PFSK-1 (cell line): Measurements from ENCODE around the gene OBI1.

Experiments used
- FOXP2 ChIP-seq: optimal IDR thresholded peaks from 2 replicates; pipeline ENCODE3; 2011; ENCODE audit warnings: borderline replicate concordance, control low read depth, inconsistent platforms; ENCODE audit not compliant: insufficient read depth; ENCODE audit errors: extremely low read length, extremely low read depth
- POLR2AphosphoS5 ChIP-seq: IDR thresholded peaks from 2 replicates; pipeline ENCODE4 v1.6.1; 2012; ENCODE audit warnings: low read depth, mild to moderate bottlenecking, control low read depth, low read length, moderate library complexity
- REST ChIP-seq, 2 experiments: IDR thresholded peaks; 2 replicates each; pipeline versions ENCODE4 v1.6.1 to v1.8.0; 2011 to 2012; ENCODE audit warnings: low read depth in 2 of 2, low read length in 2 of 2, control low read depth in 1 of 2, inconsistent platforms in 1 of 2, mild to moderate bottlenecking in 1 of 2, moderate library complexity in 1 of 2; ENCODE audit not compliant: insufficient read depth in 1 of 2
- SIN3A ChIP-seq: IDR thresholded peaks from 2 replicates; pipeline ENCODE4 v1.6.1; 2012; ENCODE audit warnings: mild to moderate bottlenecking, low read length, moderate library complexity, borderline replicate concordance; ENCODE audit not compliant: insufficient read depth
- TAF1 ChIP-seq: IDR thresholded peaks from 2 replicates; pipeline ENCODE4 v1.6.1; 2012; ENCODE audit warnings: low read length, control low read depth, borderline replicate concordance; ENCODE audit not compliant: insufficient read depth

OBI1 gene

GRCh38 chr13:78657699-78658629 is 991 bp downstream of the OBI1 start:
- TF ChIP-seq POLR2AphosphoS5 (no peak), FOXP2 (no peak), REST (IDR thresholded peaks at IDR 0.05; ENCODE audit: insufficient read depth in 1 of 2, low read depth in 2 of 2, low read length in 2 of 2) (no peak), TAF1 (no peak), SIN3A (no peak)

GRCh38 chr13:78655906-78656305 is 3.0 kb downstream of the OBI1 start:
- TF ChIP-seq REST (IDR thresholded peaks at IDR 0.05; ENCODE audit: insufficient read depth in 1 of 2, low read depth in 2 of 2, low read length in 2 of 2) (no peak), POLR2AphosphoS5 (no peak), SIN3A (no peak), TAF1 (no peak), FOXP2 (no peak)

- no peak for TF ChIP-seq REST (IDR thresholded peaks at IDR 0.05; ENCODE audit: insufficient read depth in 1 of 2, low read depth in 2 of 2, low read length in 2 of 2)
Observed at GRCh38 chr13:78655007-78655406, 3.9 kb downstream of the OBI1 start.

- no peak for TF ChIP-seq POLR2AphosphoS5
- TF ChIP-seq REST (IDR thresholded peaks at IDR 0.05; ENCODE audit: insufficient read depth in 1 of 2, low read depth in 2 of 2, low read length in 2 of 2), result no peak
- no peak for TF ChIP-seq SIN3A
- TF ChIP-seq FOXP2, result no peak
- no peak for TF ChIP-seq TAF1
Observed at GRCh38 chr13:78652651-78653050, 6.3 kb downstream of the OBI1 start.

GRCh38 chr13:78650717-78651083 is 8.3 kb downstream of the OBI1 start:
- no peak for TF ChIP-seq SIN3A
- no peak for TF ChIP-seq POLR2AphosphoS5
